Epithelial cell of proximal tubule (primary cell): ENCODE measurements around the gene RPTOR. TPM values are rescaled to one million over a fixed set of nuclear protein-coding genes. Genes with fewer than 3 reads are reported as not detected.

Source experiments
- DNase-seq: peaks from one replicate; pipeline ENCODE4 v3.0.0-alpha.2; 2011; ENCODE audit warnings: low read depth
- H3K4me3 ChIP-seq: 2 replicates; pipeline ENCODE4 v1.5.1; 2011; ENCODE audit warnings: low read depth, mild to moderate bottlenecking, low read length
- total RNA-seq: library from RNA; depleted of rRNA; stranded (reverse); fragments of >200 nt; gene quantifications from 2 replicates; pipeline ENCODE4 v1.2.3, GENCODE V29; 2015
- TF ChIP-seq, protein P1 (sequence below): conservative IDR thresholded peaks from 2 replicates; pipeline ENCODE4 v1.5.1; 2012; ENCODE audit warnings: low read depth, mild to moderate bottlenecking, low read length

The RPTOR gene
- total RNA-seq, 1 donor from 2014 or later, result 24.4 TPM

DNA sequence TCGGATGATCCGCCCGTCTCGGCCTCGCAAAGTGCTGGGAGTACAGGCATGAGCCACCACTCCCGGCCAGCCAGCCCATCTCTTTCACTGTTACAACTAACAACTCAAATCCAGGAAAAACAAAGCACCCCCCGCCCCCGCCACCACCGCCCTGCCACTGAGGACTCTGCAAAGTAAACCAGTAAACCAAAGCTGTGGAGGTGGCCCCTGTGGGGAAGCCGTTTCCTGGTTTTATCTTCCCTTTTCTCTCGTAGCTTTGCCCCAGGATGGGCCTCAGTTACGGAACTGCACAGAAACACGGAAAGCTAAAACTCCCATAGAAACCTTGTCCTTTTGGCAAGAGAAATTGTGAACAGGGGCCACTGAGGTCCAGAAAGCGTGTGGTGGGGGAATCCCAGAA is 464.5 kb downstream of the RPTOR start:
- TF ChIP-seq, protein P1, sequence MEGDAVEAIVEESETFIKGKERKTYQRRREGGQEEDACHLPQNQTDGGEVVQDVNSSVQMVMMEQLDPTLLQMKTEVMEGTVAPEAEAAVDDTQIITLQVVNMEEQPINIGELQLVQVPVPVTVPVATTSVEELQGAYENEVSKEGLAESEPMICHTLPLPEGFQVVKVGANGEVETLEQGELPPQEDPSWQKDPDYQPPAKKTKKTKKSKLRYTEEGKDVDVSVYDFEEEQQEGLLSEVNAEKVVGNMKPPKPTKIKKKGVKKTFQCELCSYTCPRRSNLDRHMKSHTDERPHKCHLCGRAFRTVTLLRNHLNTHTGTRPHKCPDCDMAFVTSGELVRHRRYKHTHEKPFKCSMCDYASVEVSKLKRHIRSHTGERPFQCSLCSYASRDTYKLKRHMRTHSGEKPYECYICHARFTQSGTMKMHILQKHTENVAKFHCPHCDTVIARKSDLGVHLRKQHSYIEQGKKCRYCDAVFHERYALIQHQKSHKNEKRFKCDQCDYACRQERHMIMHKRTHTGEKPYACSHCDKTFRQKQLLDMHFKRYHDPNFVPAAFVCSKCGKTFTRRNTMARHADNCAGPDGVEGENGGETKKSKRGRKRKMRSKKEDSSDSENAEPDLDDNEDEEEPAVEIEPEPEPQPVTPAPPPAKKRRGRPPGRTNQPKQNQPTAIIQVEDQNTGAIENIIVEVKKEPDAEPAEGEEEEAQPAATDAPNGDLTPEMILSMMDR, result no peak

DNA sequence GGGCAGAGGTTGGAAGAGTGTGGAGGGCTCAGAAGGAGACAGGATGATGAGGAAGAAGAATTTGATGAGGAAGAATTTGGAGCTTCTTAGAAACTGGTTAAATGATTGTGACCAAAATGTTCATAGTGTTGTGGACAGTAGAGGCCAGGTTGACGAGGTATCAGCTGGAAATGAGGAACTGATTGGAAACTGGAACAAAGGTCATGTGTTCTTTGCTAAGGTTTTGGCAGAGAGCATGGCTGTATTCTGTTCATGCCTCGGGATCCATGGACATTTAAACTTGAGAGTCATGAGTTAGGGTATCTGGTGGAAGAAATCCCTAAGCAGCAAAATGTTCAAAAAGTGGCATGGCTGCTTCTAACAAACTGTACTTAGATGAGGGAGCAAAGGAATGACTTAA is 466.3 kb downstream of the RPTOR start:
- no peak overlapping the region for H3K4me3 ChIP-seq
- TF ChIP-seq, protein P1, result no peak
- no peak for DNase-seq

More for the DNA sequence above, 464.5 kb downstream of the RPTOR start:
- no peak for DNase-seq
- H3K4me3 ChIP-seq, result no peak overlapping the region

DNA sequence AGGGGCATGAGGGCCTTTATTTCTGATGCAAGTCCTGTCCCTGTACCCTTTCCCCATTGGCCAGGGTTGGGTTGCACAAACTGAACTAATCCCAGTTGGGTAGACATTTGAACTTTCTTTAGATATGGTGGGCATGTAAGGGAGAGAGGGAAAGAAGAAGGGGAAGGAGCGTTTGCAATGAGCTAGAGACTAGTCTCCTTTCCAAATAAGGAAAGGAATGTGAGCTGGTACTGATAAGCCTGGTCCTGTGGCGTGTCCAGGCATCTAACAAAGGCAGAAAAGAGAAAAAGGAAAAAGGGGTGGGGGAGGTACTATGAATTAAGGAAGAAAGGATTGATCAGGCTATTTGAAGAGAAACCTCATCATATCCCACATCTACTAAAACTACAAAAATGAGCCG is 467.3 kb downstream of the RPTOR start:
- no peak for DNase-seq
- TF ChIP-seq, protein P1, result no peak
- H3K4me3 ChIP-seq, result no peak overlapping the region

GRCh38 chr17:81012574-81013447 is 468.2 kb downstream of the RPTOR start:
- H3K4me3 ChIP-seq, result no peak overlapping the region
- no peak for DNase-seq
- TF ChIP-seq, protein P1, result no peak

DNA sequence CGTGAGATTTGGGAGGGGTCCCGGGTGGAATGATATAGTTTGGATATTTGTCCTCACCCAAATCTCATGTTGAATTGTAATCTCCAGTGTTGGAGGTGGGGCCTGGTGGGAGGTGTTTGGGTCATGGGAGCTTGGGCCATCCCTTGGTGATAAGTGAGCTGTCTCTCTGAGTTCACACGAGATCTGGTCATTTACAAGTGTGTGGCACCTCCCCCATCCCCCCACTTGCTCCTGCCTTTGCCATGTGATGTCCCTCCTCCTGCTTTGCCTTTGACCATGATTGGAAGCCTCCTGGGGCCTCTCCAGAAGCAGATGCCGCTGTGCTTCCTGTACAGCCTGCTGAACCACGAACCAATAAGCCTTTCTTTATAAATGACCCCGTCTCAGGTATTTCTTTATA is 469.0 kb downstream of the RPTOR start:
- no peak for DNase-seq
- TF ChIP-seq, protein P1, result no peak
- no peak overlapping the region for H3K4me3 ChIP-seq

GRCh38 chr17:81015136-81015535 is 470.5 kb downstream of the RPTOR start:
- TF ChIP-seq, protein P1, result no peak
- no peak for DNase-seq

More at GRCh38 chr17:81015136-81015535, 470.5 kb downstream of the RPTOR start:
- H3K4me3 ChIP-seq, result no peak overlapping the region

Other genes with a start within 250 kb of the RPTOR start
- 8.5 and 13.5 TPM in 2 replicates for gene ENDOV, start 129.7 kb upstream of the RPTOR start, total RNA-seq
- gene NPTX1, start 68.2 kb upstream of the RPTOR start, total RNA-seq, result 0.07 TPM in 1 of 2 replicates, not detected in the other